Measurements from ENCODE around the gene TST. TPM values are rescaled to one million over a fixed set of nuclear protein-coding genes. Genes with fewer than 3 reads are reported as not detected.

Gene TST
- total and polyA plus RNA-seq, 2 donors (not counting 3 experiments of a cell fraction or from before 2014, with no cell fraction given) = 39.2 to 95.1 TPM

- H3K27me3 ChIP-seq (ENCODE audit: control insufficient read depth in 2 of 2, insufficient read depth in 2 of 2, low read length in 2 of 2) = no peaks in the 10 kb centered on the region
- no peaks in the 10 kb centered on the region for H3K4me1 ChIP-seq (ENCODE audit: control insufficient read depth, extremely low read depth, insufficient read depth, low read length)
- no TSS peak for BruUV-seq (replicated peaks)
- no peak overlapping the region for H3K27ac ChIP-seq (ENCODE audit: insufficient read depth, low read depth, low read length)
- H3K36me3 ChIP-seq (ENCODE audit: control insufficient read depth in 2 of 2, extremely low read depth in 1 of 2, insufficient read depth in 2 of 2, low read length in 2 of 2) = peaks cover 3 to 33% of the 10 kb centered on the region in 2 experiments
- no peak overlapping the region for H2AFZ ChIP-seq (ENCODE audit: low read depth, low read length)
- no peaks in the 10 kb centered on the region for H3K9me1 ChIP-seq (replicated peaks; ENCODE audit: control insufficient read depth, extremely low read depth, insufficient read depth, low read length)
- dilution Hi-C loops (cut with MboI; ENCODE audit: extremely low pct_ligation_motif_present, low sequenced_read_pairs) (no loop called here), intact Hi-C loops (cut with micrococcal nuclease) (no loop called here)
- H3K79me2 ChIP-seq (ENCODE audit: control insufficient read depth, insufficient read depth, low read length) = no peaks in the 10 kb centered on the region
- no peaks in the 10 kb centered on the region for H3K9me3 ChIP-seq (replicated peaks; ENCODE audit: control insufficient read depth, insufficient read depth, low read length)
- no peak for DNase-seq (ENCODE audit: low read depth, low spot score)
- H3K4me2 ChIP-seq (ENCODE audit: insufficient read depth, low read length) = no peak overlapping the region
- ChIA-PET CTCF (no interaction called here), POLR2A (no interaction called here)
- H3K4me3 ChIP-seq (replicated peaks in 1 of 3; ENCODE audit: insufficient read depth in 1 of 3, low read depth in 1 of 3, low read length in 3 of 3) = no peak overlapping the region
- TF ChIP-seq CTCF (IDR thresholded peaks at IDR 0.05; ENCODE audit: extremely low read depth in 1 of 2, insufficient read depth in 1 of 2, low read depth in 1 of 2, low read length in 2 of 2) = no peak
- no peak for TF ChIP-seq POLR2AphosphoS5 (IDR thresholded peaks at IDR 0.05; ENCODE audit: insufficient read depth, low read depth, low read length)
- TF ChIP-seq POLR2A (IDR thresholded peaks at IDR 0.05; ENCODE audit: low read depth, low read length) = no peak
- no peak for TF ChIP-seq GATA2 (IDR thresholded peaks at IDR 0.05; ENCODE audit: insufficient read depth, insufficient read length, low read depth, low read length)
- TF ChIP-seq FOS (IDR thresholded peaks at IDR 0.05; ENCODE audit: borderline replicate concordance, insufficient read depth, low read length) = no peak
- no peak for TF ChIP-seq MYC (IDR thresholded peaks at IDR 0.05; ENCODE audit: low read depth, low read length)
- no peak for TF ChIP-seq MAX (IDR thresholded peaks at IDR 0.05; ENCODE audit: insufficient read depth, insufficient read length)
- TF ChIP-seq JUN (IDR thresholded peaks at IDR 0.05; ENCODE audit: borderline replicate concordance, insufficient read depth, insufficient read length, low read depth) = no peak
- TF ChIP-seq EZH2 (IDR thresholded peaks at IDR 0.05; ENCODE audit: borderline replicate concordance, low read depth, low read length, severe bottlenecking) = no peak
- no peak for FAIRE-seq
- no peak overlapping the region for H3K9ac ChIP-seq (replicated peaks; ENCODE audit: extremely low read depth, insufficient read depth, low read length)
- H4K20me1 ChIP-seq (replicated peaks; ENCODE audit: control insufficient read depth, extremely low read depth, insufficient read depth, low read length) = no peaks in the 10 kb centered on the region
Observed at GRCh38 chr22:37060801-37061610, 41.8 kb upstream of the TST start.
